Endothelial cell of umbilical vein (primary cell): ENCODE data around the gene RPS29.
"Not testable (repeated sequence)": the region's sequence is repeated elsewhere in the genome, so short reads cannot be mapped to it uniquely, and the experiment has no call there.

Source experiments
- POLR2A ChIP-seq: IDR thresholded peaks from 2 replicates; pipeline ENCODE4 v1.6.1; 2012; ENCODE audit warnings: low read depth, mild to moderate bottlenecking, control low read depth, low read length
- TF ChIP-seq, protein P1 (sequence below), 2 donors: IDR thresholded peaks; 1 replicate in 1 of 2; 2 replicates in 1 of 2; pipeline ENCODE4 v1.5.1; 2011; ENCODE audit warnings: low read length in 2 of 2, mild to moderate bottlenecking in 2 of 2, moderate library complexity in 2 of 2, control low read depth in 1 of 2, inconsistent platforms in 1 of 2, low read depth in 1 of 2; ENCODE audit not compliant: insufficient read depth in 1 of 2; ENCODE audit errors: extremely low read depth in 1 of 2

DNA sequence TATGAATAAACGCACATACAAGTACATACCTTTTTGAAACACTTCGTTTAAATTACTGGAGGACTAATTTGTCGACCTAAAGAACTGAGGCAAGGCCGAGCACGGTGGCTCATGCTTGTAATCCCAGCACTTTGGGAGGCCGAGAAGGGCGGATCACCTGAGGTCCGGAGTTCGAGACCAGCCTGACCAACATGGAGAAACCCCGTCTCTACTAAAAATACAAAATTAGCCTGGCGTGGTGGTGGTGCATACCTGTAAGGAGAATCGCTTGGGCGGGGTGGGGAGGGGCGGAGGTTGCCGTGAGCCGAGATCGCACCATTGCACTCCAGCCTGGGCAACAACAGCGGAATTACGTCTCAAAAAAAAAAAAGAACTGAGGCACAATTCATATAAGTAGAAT is 33.1 kb upstream of the RPS29 start:
- TF ChIP-seq, protein P1, sequence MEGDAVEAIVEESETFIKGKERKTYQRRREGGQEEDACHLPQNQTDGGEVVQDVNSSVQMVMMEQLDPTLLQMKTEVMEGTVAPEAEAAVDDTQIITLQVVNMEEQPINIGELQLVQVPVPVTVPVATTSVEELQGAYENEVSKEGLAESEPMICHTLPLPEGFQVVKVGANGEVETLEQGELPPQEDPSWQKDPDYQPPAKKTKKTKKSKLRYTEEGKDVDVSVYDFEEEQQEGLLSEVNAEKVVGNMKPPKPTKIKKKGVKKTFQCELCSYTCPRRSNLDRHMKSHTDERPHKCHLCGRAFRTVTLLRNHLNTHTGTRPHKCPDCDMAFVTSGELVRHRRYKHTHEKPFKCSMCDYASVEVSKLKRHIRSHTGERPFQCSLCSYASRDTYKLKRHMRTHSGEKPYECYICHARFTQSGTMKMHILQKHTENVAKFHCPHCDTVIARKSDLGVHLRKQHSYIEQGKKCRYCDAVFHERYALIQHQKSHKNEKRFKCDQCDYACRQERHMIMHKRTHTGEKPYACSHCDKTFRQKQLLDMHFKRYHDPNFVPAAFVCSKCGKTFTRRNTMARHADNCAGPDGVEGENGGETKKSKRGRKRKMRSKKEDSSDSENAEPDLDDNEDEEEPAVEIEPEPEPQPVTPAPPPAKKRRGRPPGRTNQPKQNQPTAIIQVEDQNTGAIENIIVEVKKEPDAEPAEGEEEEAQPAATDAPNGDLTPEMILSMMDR (IDR thresholded peaks at IDR 0.05; ENCODE audit: extremely low read depth in 1 of 2, insufficient read depth in 1 of 2, low read depth in 1 of 2, low read length in 2 of 2) = not testable (repeated sequence)
- not testable (repeated sequence) for TF ChIP-seq POLR2A
